Endodermal cell (in vitro differentiated cells): ENCODE data around the gene LGR5. TPM values are rescaled to one million over a fixed set of nuclear protein-coding genes. Genes with fewer than 3 reads are reported as not detected.

ENCODE experiments used
- DNase-seq: peaks from one replicate; pipeline ENCODE4 v3.0.0-alpha.2; 2017
- H3K27ac ChIP-seq: 2 replicates; pipeline ENCODE4 v1.5.1; 2013; ENCODE audit warnings: mild to moderate bottlenecking, low read depth, low read length, moderate library complexity
- H3K27me3 ChIP-seq: 2 replicates; pipeline ENCODE4 v1.6.1; 2013; ENCODE audit warnings: mild to moderate bottlenecking, low read length, moderate library complexity; ENCODE audit not compliant: insufficient read depth, control insufficient read depth, poor library complexity, severe bottlenecking
- H3K36me3 ChIP-seq: 2 replicates; pipeline ENCODE4 v1.7.0; 2013; ENCODE audit warnings: mild to moderate bottlenecking, low read length, moderate library complexity; ENCODE audit not compliant: control insufficient read depth, insufficient read depth
- H3K4me1 ChIP-seq: one replicate; pipeline ENCODE4 v1.7.0; 2013; ENCODE audit warnings: low read length; ENCODE audit not compliant: control insufficient read depth, insufficient read depth
- H3K4me3 ChIP-seq: 2 replicates; pipeline ENCODE4 v1.5.1; 2013; ENCODE audit warnings: mild to moderate bottlenecking, low read length, moderate library complexity
- H3K9ac ChIP-seq: 2 replicates; pipeline ENCODE4 v1.6.1; 2013; ENCODE audit warnings: mild to moderate bottlenecking, low read length, moderate library complexity; ENCODE audit not compliant: poor library complexity, severe bottlenecking; ENCODE audit errors: extremely low read depth
- H3K9me3 ChIP-seq: 2 replicates; pipeline ENCODE4 v1.6.1; 2013; ENCODE audit warnings: mild to moderate bottlenecking, low read length, moderate library complexity; ENCODE audit not compliant: control insufficient read depth
- H3K27ac Mint-ChIP-seq: 2 replicates; pipeline ENCODE4 v1.8.0; 2020; ENCODE audit warnings: mixed read lengths
- H3K27me3 Mint-ChIP-seq: 2 replicates; pipeline ENCODE4 v1.8.0; 2021; ENCODE audit warnings: mild to moderate bottlenecking, mixed read lengths; ENCODE audit not compliant: insufficient read depth
- H3K36me3 Mint-ChIP-seq: 2 replicates; pipeline ENCODE4 v1.8.0; 2020; ENCODE audit warnings: low read depth, mixed read lengths
- H3K4me1 Mint-ChIP-seq: 2 replicates; pipeline ENCODE4 v1.8.0; 2020; ENCODE audit warnings: mixed read lengths
- H3K4me3 Mint-ChIP-seq: 2 replicates; pipeline ENCODE4 v1.8.0; 2020; ENCODE audit warnings: mild to moderate bottlenecking, moderate library complexity, mixed read lengths
- H3K9me3 Mint-ChIP-seq: 2 replicates; pipeline ENCODE4 v1.8.0; 2020; ENCODE audit warnings: mild to moderate bottlenecking, mixed read lengths
- CTCF ChIP-seq: fragments of 200-600 bp; sonication (generic); conservative IDR thresholded peaks from 2 replicates; pipeline ENCODE4 v1.5.0; 2021; ENCODE audit warnings: antibody characterized with exemption, mild to moderate bottlenecking
- WGBS, 2 experiments: methylation state at CpG; one replicate each; pipeline versions ENCODE4 v1.1.5 to v1.1.7; 2013; ENCODE audit warnings: missing lambda C conversion rate in 2 of 2, mixed read lengths in 1 of 2; ENCODE audit not compliant: insufficient coverage in 1 of 2, insufficient read length in 1 of 2; 5-methylcytosine and 5-hydroxymethylcytosine counted together
- total RNA-seq, 2 donors: library from RNA; stranded (reverse); fragmentation: NEBNext Ultra II Directional in 1 of 2; extraction: Animal tissue kit (Norgen Biotek cat#: 25700) in 1 of 2; gene quantifications; 2 replicates in 1 of 2; 3 replicates in 1 of 2; pipeline ENCODE4 v1.2.1, GENCODE V29; 2021

LGR5 gene
- total RNA-seq, 2 donors from 2014 or later, result 27.2 to 49.9 TPM

DNA sequence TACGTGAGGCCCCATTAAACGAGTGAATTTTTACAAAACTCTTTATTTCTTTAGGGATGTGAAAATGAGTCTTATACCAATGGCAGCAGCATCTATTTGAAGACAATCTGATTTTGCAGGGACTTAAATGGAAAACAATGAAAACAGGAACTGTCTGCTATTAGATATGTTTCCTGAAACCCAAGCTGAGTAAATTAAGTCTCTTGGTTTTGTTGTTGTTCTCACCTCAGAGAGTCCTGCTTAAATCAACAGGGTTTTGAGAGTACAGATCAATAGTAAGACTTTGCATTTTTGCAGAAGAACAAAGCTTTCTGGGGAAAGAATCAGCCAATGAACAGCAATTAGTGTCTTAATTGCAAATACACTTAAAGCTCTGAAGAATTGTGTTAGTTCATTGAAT, 39.1 kb upstream of the LGR5 start:
- Mint-ChIP-seq H3K4me1 (peaks cover 4% of the 10 kb centered on the region), H3K36me3 (no peaks in the 10 kb centered on the region), H3K9me3 (no peaks in the 10 kb centered on the region), H3K27ac (no peak overlapping the region), H3K4me3 (no peak overlapping the region), H3K27me3 (no peaks in the 10 kb centered on the region)
- peaks cover 2% of the 10 kb centered on the region for H3K4me1 ChIP-seq
- 92 to 95% methylated on average over 2 of the region's 2 CpGs for WGBS, 2 experiments
- no peaks in the 10 kb centered on the region for H3K27me3 ChIP-seq
- no peak for TF ChIP-seq CTCF
- H3K36me3 ChIP-seq, result no peaks in the 10 kb centered on the region
- no peaks in the 10 kb centered on the region for H3K9me3 ChIP-seq
- H3K4me3 ChIP-seq, result no peak overlapping the region
- no peak for DNase-seq
- H3K27ac ChIP-seq, result no peak overlapping the region
- no peak overlapping the region for H3K9ac ChIP-seq

DNA sequence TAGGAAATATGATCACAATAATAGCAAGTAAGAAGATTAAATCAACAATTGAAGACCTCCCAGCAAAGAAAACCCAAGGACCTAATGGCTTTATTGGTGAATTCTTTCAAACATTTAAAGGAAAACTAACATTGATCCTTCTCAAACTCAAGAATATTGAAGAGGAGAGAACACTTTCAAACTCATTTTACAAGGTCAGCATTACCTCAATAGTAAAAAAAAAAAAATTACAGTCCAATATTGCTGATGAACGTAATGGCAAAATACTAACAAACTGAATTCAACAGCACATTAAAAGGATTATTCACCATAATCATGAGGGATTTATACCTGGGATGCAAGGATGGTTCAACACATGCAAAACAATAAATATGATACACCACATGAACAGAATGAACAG, 33.7 kb upstream of the LGR5 start:
- Mint-ChIP-seq H3K9me3 (peaks cover 18% of the 10 kb centered on the region), H3K27me3 (no peaks in the 10 kb centered on the region), H3K27ac (no peak overlapping the region), H3K4me1 (no peaks in the 10 kb centered on the region), H3K36me3 (peaks cover 6% of the 10 kb centered on the region), H3K4me3 (no peak overlapping the region)
- no peaks in the 10 kb centered on the region for H3K4me1 ChIP-seq
- WGBS, 2 experiments, result 100% methylated on average over 1 of the region's 1 CpG; no CpG with 5 or more reads in 1 of the 2 experiments
- H3K9ac ChIP-seq, result no peak overlapping the region
- no peaks in the 10 kb centered on the region for H3K36me3 ChIP-seq
- no peak for DNase-seq
- H3K27me3 ChIP-seq, result no peaks in the 10 kb centered on the region
- H3K4me3 ChIP-seq, result no peak overlapping the region
- H3K9me3 ChIP-seq, result peaks cover 17% of the 10 kb centered on the region
- H3K27ac ChIP-seq, result no peak overlapping the region
- TF ChIP-seq CTCF, result no peak

GRCh38 chr12:71407732-71408131, 31.9 kb upstream of the LGR5 start:
- H3K27ac Mint-ChIP-seq, result no peak overlapping the region
- no peak for DNase-seq
- no CpG with 5 or more reads among the region's 1 CpG for WGBS, 2 experiments
- peaks cover 34% of the 10 kb centered on the region for H3K9me3 Mint-ChIP-seq
- H3K27me3 ChIP-seq, result no peaks in the 10 kb centered on the region
- peaks cover 35% of the 10 kb centered on the region for H3K9me3 ChIP-seq
- H3K4me1 Mint-ChIP-seq, result no peaks in the 10 kb centered on the region
- no peak for TF ChIP-seq CTCF
- no peaks in the 10 kb centered on the region for H3K4me1 ChIP-seq
- H3K27ac ChIP-seq, result no peak overlapping the region
- no peak overlapping the region for H3K4me3 ChIP-seq
- H3K9ac ChIP-seq, result no peak overlapping the region
- H3K36me3 Mint-ChIP-seq, result peaks cover 8% of the 10 kb centered on the region
- H3K4me3 Mint-ChIP-seq, result no peak overlapping the region
- no peaks in the 10 kb centered on the region for H3K27me3 Mint-ChIP-seq
- H3K36me3 ChIP-seq, result no peaks in the 10 kb centered on the region
